Stomach (tissue), 9 donors: Measurements from ENCODE around the gene OAF. TPM values are rescaled to one million over a fixed set of nuclear protein-coding genes. Genes with fewer than 3 reads are reported as not detected.

ENCODE experiments used
- DNase-seq, 2 donors: peaks; one replicate each; pipeline versions ENCODE4 v3.0.0 to v3.0.0-alpha.2; 2013 to 2019
- H3K27ac ChIP-seq, 5 donors: fragments of 200-600 bp in 4 of 5; sonication (generic) in 4 of 5; one replicate each; pipeline ENCODE4 v1.5.1; 2013 to 2019; ENCODE audit warnings: mild to moderate bottlenecking in 1 of 5, moderate library complexity in 1 of 5
- H3K27me3 ChIP-seq, 3 donors: fragments of 200-600 bp; sonication (generic); one replicate each; pipeline ENCODE4 v1.5.1; 2017 to 2019; ENCODE audit warnings: mixed run types in 1 of 3
- H3K36me3 ChIP-seq, 4 donors: fragments of 200-600 bp; sonication (generic); 1 replicate in 3 of 4; 2 replicates in 1 of 4; pipeline ENCODE4 v1.5.1; 2016 to 2019
- H3K4me1 ChIP-seq, 4 donors: fragments of 200-600 bp; sonication (generic); one replicate each; pipeline ENCODE4 v1.5.1; 2016 to 2019
- H3K4me3 ChIP-seq, 4 donors: fragments of 200-600 bp; sonication (generic) in 3 of 4; one replicate each; pipeline ENCODE4 v1.5.1; 2016 to 2019; ENCODE audit warnings: mild to moderate bottlenecking in 1 of 4
- H3K9me3 ChIP-seq, 4 donors: fragments of 200-600 bp; sonication (generic); one replicate each; pipeline ENCODE4 v1.5.1; 2016 to 2019
- CTCF ChIP-seq, 7 experiments: fragments of 450-650 bp in 4 of 7; fragments of 200-600 bp in 3 of 7; sonication (generic) in 3 of 7; IDR thresholded peaks; one replicate each; pipeline ENCODE4 v1.5.1; 2016 to 2019; ENCODE audit warnings: antibody characterized with exemption in 7 of 7, control low read depth in 2 of 7, mild to moderate bottlenecking in 1 of 7
- EP300 ChIP-seq: sonication (generic); formaldehyde crosslinking; IDR thresholded peaks from one replicate; pipeline ENCODE4 v1.6.1; 2017; ENCODE audit warnings: antibody characterized with exemption
- POLR2A ChIP-seq, 4 donors: fragments of 450-650 bp; IDR thresholded peaks; one replicate each; pipeline ENCODE4 v1.6.1; 2016; ENCODE audit warnings: antibody characterized with exemption in 4 of 4, control low read depth in 2 of 4, mild to moderate bottlenecking in 1 of 4, moderate library complexity in 1 of 4
- POLR2AphosphoS5 ChIP-seq, 3 donors: sonication (generic); formaldehyde crosslinking; IDR thresholded peaks; one replicate each; pipeline ENCODE4 v1.6.1; 2016; ENCODE audit warnings: antibody characterized with exemption in 3 of 3
- WGBS, 5 donors: extraction: QIAGEN DNeasy Blood & Tissue Kit in 3 of 5; methylation state at CpG; one replicate each; pipeline versions ENCODE4 v1.1.5 to v1.1.7; 2013 to 2018; 5-methylcytosine and 5-hydroxymethylcytosine counted together
- intact Hi-C: fragments of 100-400 bp; cut with DNase I; formaldehyde crosslinking; loops from one replicate; pipeline ENCODE4 v1.15.1; 2023; ENCODE audit warnings: low total_unique reads
- polyA plus RNA-seq, 3 donors: library from polyadenylated mRNA; stranded (reverse); fragments of 200-250 nt; gene quantifications; one replicate each; pipeline ENCODE4 v1.2.3, GENCODE V29; 2013
- total RNA-seq, 5 donors: library from RNA; depleted of rRNA; stranded (reverse); fragments of >200 nt; gene quantifications; one replicate each; pipeline versions ENCODE4 v1.1.0 to v1.2.3, GENCODE V29; 2014 to 2016
- donor health status: healthy with polysubstance abuse.
- donor health status: Bipolar disorder and iron deficiency.
- donor health status: healthy.

OAF gene
- total and polyA plus RNA-seq, 8 donors, result 17.1 to 380 (median 30.4) TPM

GRCh38 chr11:120238968-120239620, 28.3 kb downstream of the OAF start:
- H3K27me3 ChIP-seq, result peaks cover 0 to 65% (median 35%) of the 10 kb centered on the region in 3 donors
- WGBS, 5 donors, result 79 to 90% (median 83%) methylated on average over 9 to 11 of the region's 11 CpGs

GRCh38 chr11:120239713-120240640, 29.1 kb downstream of the OAF start, which contains the start of gene POU2F3:
Gene POU2F3, plus strand, starts transcription at chr11:120240140. Its CDS starts 204 bp downstream, at chr11:120240344.
- peak; percentile 52 to 67 for DNase-seq
- Histone ChIP-seq H3K4me3 (peak within 1 kb of the TSS; percentile 16 to 42 (median 20)), H3K27ac (no peak within 1 kb of the TSS), H3K27me3 (peaks cover 0 to 64% (median 27%) of the 10 kb centered on the region in 3 donors), H3K9me3 (no peaks in the 10 kb centered on the region), H3K36me3 (no peaks in the 10 kb centered on the region), H3K4me1 (peaks cover 9 to 15% (median 12%) of the 10 kb centered on the region in 4 donors)
- TF ChIP-seq EP300 (no peak), POLR2AphosphoS5 (IDR thresholded peaks at IDR 0.05) (no peak), POLR2A (IDR thresholded peaks at IDR 0.05) (no peak), CTCF (IDR thresholded peaks at IDR 0.05) (no peak)
- intact Hi-C loops, result loop anchor here (5.0 kb wide), 1 partner anchor 52 kb away; no protein-coding TSS in a partner anchor
- WGBS, 5 donors, result 5 to 11% (median 7%) methylated on average over 18 to 66 of the region's 66 CpGs

More at GRCh38 chr11:120238968-120239620, 28.3 kb downstream of the OAF start:
- no peak for TF ChIP-seq POLR2AphosphoS5 (IDR thresholded peaks at IDR 0.05)
- no peak for TF ChIP-seq POLR2A (IDR thresholded peaks at IDR 0.05)
- H3K4me1 ChIP-seq, result peaks cover 9 to 15% (median 12%) of the 10 kb centered on the region in 4 donors
- no peaks in the 10 kb centered on the region for H3K36me3 ChIP-seq
- intact Hi-C loops, result loop anchor here (5.0 kb wide), 1 partner anchor 53 kb away; no protein-coding TSS in a partner anchor
- H3K4me3 ChIP-seq, result no peak overlapping the region
- no peaks in the 10 kb centered on the region for H3K9me3 ChIP-seq
- no peak for DNase-seq
- H3K27ac ChIP-seq, result no peak overlapping the region

GRCh38 chr11:120240866-120241265, 30.0 kb downstream of the OAF start:
- Histone ChIP-seq H3K36me3 (no peaks in the 10 kb centered on the region), H3K4me3 (no peak overlapping the region)

GRCh38 chr11:120241277-120241676, 30.4 kb downstream of the OAF start:
- no peak overlapping the region for H3K27ac ChIP-seq
- peaks cover 9 to 13% (median 11%) of the 10 kb centered on the region in 4 donors for H3K4me1 ChIP-seq
- TF ChIP-seq CTCF (IDR thresholded peaks at IDR 0.05) (no peak), EP300 (no peak), POLR2A (IDR thresholded peaks at IDR 0.05) (no peak), POLR2AphosphoS5 (IDR thresholded peaks at IDR 0.05) (no peak)
- H3K36me3 ChIP-seq, result no peaks in the 10 kb centered on the region
- intact Hi-C loops, result no loop called here
- H3K27me3 ChIP-seq, result peaks cover 0 to 68% (median 26%) of the 10 kb centered on the region in 3 donors
- no peaks in the 10 kb centered on the region for H3K9me3 ChIP-seq
- H3K4me3 ChIP-seq, result no peak overlapping the region
- 81 to 97% (median 91%) methylated on average over 6 to 7 of the region's 7 CpGs for WGBS, 5 donors
- DNase-seq, result no peak

More at GRCh38 chr11:120240866-120241265, 30.0 kb downstream of the OAF start:
- H3K4me1 ChIP-seq, result peaks cover 9 to 13% (median 12%) of the 10 kb centered on the region in 4 donors
- H3K27ac ChIP-seq, result no peak overlapping the region
- peaks cover 0 to 68% (median 26%) of the 10 kb centered on the region in 3 donors for H3K27me3 ChIP-seq
- 83 to 100% (median 94%) methylated on average over 2 of the region's 2 CpGs for WGBS, 5 donors
- intact Hi-C loops, result no loop called here
- no peaks in the 10 kb centered on the region for H3K9me3 ChIP-seq
- TF ChIP-seq EP300, result no peak
- no peak for TF ChIP-seq CTCF (IDR thresholded peaks at IDR 0.05)
- no peak for TF ChIP-seq POLR2AphosphoS5 (IDR thresholded peaks at IDR 0.05)
- no peak for TF ChIP-seq POLR2A (IDR thresholded peaks at IDR 0.05)
- DNase-seq, result no peak
